ENCODE results near the gene PIK3C2B.

DNA sequence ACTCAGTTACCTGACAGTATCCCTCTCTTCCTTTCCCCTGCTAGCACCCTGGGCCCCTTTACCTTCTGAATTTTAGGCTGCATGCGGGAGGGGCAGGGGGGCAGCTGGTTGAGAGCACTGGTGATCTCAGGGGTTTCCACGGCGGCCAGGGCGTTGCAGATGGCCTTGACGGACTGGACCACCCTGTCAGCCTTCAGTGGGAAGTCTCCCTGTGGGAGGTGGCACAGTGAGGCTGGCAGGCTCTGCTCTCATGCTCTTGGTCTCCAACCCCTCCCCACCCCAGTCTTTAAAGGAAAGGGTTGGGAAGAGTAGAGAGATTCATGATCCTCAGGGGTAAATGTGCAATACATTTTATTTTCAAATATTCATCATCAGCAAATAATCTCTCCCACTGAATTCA lies 36.9 kb downstream of the PIK3C2B start:
- no peak for TF ChIP-seq POLR2AphosphoS5 (IDR thresholded peaks at IDR 0.05; ENCODE audit: borderline replicate concordance, low read depth, low read length)
- no peak for TF ChIP-seq EZH2 (IDR thresholded peaks at IDR 0.05)
